Panc1 (cell line): ENCODE results near the gene EXO5.

Experiments used
- CTCF ChIP-seq: fragments of 450-650 bp; IDR thresholded peaks from 2 replicates; pipeline ENCODE4 v1.5.1; 2017; ENCODE audit warnings: mild to moderate bottlenecking
- REST ChIP-seq, 2 experiments: IDR thresholded peaks; 2 replicates each; pipeline ENCODE4 v1.6.1; 2011 to 2012; ENCODE audit warnings: low read depth in 2 of 2, control low read depth in 1 of 2, low read length in 1 of 2, mild to moderate bottlenecking in 1 of 2, moderate library complexity in 1 of 2; ENCODE audit not compliant: insufficient read depth in 1 of 2
- SIN3A ChIP-seq: IDR thresholded peaks from 2 replicates; pipeline ENCODE4 v1.6.1; 2012; ENCODE audit warnings: low read depth, mild to moderate bottlenecking, low read length, moderate library complexity, borderline replicate concordance; ENCODE audit not compliant: insufficient read depth

GRCh38 chr1:40546957-40547356 lies 38.4 kb downstream of the EXO5 start:
- TF ChIP-seq CTCF = no peak
- no peak for TF ChIP-seq SIN3A
- TF ChIP-seq REST (IDR thresholded peaks at IDR 0.05; ENCODE audit: insufficient read depth in 1 of 2, low read depth in 2 of 2, low read length in 1 of 2) = no peak
